PC-3 (cell line): ENCODE measurements around the gene SPAG7. TPM values are rescaled to one million over a fixed set of nuclear protein-coding genes. Genes with fewer than 3 reads are reported as not detected.

ENCODE experiments used
- ATAC-seq: fragments of 200-7000 bp; cut with Tn5 transposase; 2 replicates; pipeline ENCODE4 v1.9.1; 2020; ENCODE audit warnings: mild to moderate bottlenecking, moderate library complexity
- BruUV-seq: library from RNA; stranded (reverse); fragments of 400-500 nt; replicated peaks from 2 replicates; lab custom pipeline; 2021; lab: Mats Ljungman, UMichigan
- CTCF ChIA-PET: fragments of 300-600 bp; sonication (Branson Sonifier 250); formaldehyde crosslinking; loops from one replicate; lab custom pipeline; 2022; ENCODE audit warnings: antibody characterized with exemption; lab: Charles Lee
- POLR2A ChIA-PET: fragments of 300-600 bp; sonication (Branson Sonifier 250); formaldehyde crosslinking; loops from one replicate; lab custom pipeline; 2022; ENCODE audit warnings: antibody characterized with exemption; ENCODE audit not compliant: unreplicated experiment; lab: Charles Lee
- DNase-seq: peaks from one replicate; pipeline ENCODE4 v3.0.0-alpha.2; 2015
- H2AFZ ChIP-seq: fragments of 300-600 bp; sonication (generic); 2 replicates; pipeline ENCODE4 v1.6.0; 2016; ENCODE audit warnings: antibody characterized with exemption, low read length
- H3F3A ChIP-seq: fragments of 300-600 bp; sonication (generic); one replicate; pipeline ENCODE4 v1.6.0; 2017; ENCODE audit warnings: antibody characterized with exemption, low read length, control low read depth, mild to moderate bottlenecking; ENCODE audit not compliant: unreplicated experiment
- H3K27ac ChIP-seq: fragments of 300-600 bp; sonication (generic); 2 replicates; pipeline ENCODE4 v1.5.1; 2016; ENCODE audit warnings: mild to moderate bottlenecking, low read length
- H3K27me3 ChIP-seq: fragments of 300-600 bp; sonication (generic); 2 replicates; pipeline ENCODE4 v1.6.1; 2016; ENCODE audit warnings: low read length, mixed read lengths
- H3K36me3 ChIP-seq: fragments of 300-600 bp; sonication (generic); 2 replicates; pipeline ENCODE4 v1.6.1; 2016; ENCODE audit warnings: low read depth, mixed run types, low read length, mixed read lengths
- H3K4me1 ChIP-seq: fragments of 300-600 bp; sonication (generic); 2 replicates; pipeline ENCODE4 v1.5.1; 2016; ENCODE audit warnings: low read length; ENCODE audit not compliant: insufficient read depth
- H3K4me2 ChIP-seq: fragments of 300-600 bp; sonication (generic); 2 replicates; pipeline ENCODE4 v1.6.0; 2016; ENCODE audit warnings: low read length
- H3K4me3 ChIP-seq: fragments of 300-600 bp; sonication (generic); 2 replicates; pipeline ENCODE4 v1.5.1; 2016; ENCODE audit warnings: mild to moderate bottlenecking, low read length, mixed read lengths
- H3K79me2 ChIP-seq: fragments of 300-600 bp; sonication (generic); 2 replicates; pipeline ENCODE4 v1.6.1; 2017; ENCODE audit warnings: low read length, mixed read lengths
- H3K9ac ChIP-seq: fragments of 300-600 bp; sonication (generic); 2 replicates; pipeline ENCODE4 v1.6.0; 2016; ENCODE audit warnings: mild to moderate bottlenecking, low read length
- H3K9me2 ChIP-seq: fragments of 300-600 bp; sonication (generic); replicated peaks from 2 replicates; pipeline ENCODE4 v1.6.1; 2016; ENCODE audit warnings: mixed run types, low read length, mixed read lengths
- H3K9me3 ChIP-seq: fragments of 300-600 bp; sonication (generic); 2 replicates; pipeline ENCODE4 v1.6.1; 2016; ENCODE audit warnings: low read length, mixed read lengths
- H4K20me1 ChIP-seq: fragments of 300-600 bp; sonication (generic); 2 replicates; pipeline ENCODE4 v1.6.1; 2016; ENCODE audit warnings: low read length, mixed read lengths
- CTCF ChIP-seq: fragments of 300-600 bp; sonication (generic); conservative IDR thresholded peaks from 2 replicates; pipeline ENCODE4 v1.5.1; 2017; ENCODE audit warnings: antibody characterized with exemption, low read depth, mild to moderate bottlenecking, low read length
- EZH2 ChIP-seq: fragments of 300-600 bp; sonication (generic); IDR thresholded peaks from one replicate; pipeline ENCODE4 v1.6.1; 2017; ENCODE audit warnings: antibody characterized with exemption, mild to moderate bottlenecking, low read length; ENCODE audit not compliant: unreplicated experiment
- EZH2phosphoT487 ChIP-seq: fragments of 300-600 bp; sonication (generic); IDR thresholded peaks from 2 replicates; pipeline ENCODE4 v1.6.1; 2018; ENCODE audit warnings: mild to moderate bottlenecking, antibody characterized with exemption, low read length, borderline replicate concordance
- intact Hi-C: fragments of 100-400 bp; cut with micrococcal nuclease; formaldehyde crosslinking; loops from 2 replicates; pipeline ENCODE4 v1.9.0; 2023
- total RNA-seq: library from RNA; depleted of rRNA; stranded (reverse); fragments of >200 nt; gene quantifications from 2 replicates; pipeline ENCODE4 v1.2.3, GENCODE V29; 2014

SPAG7 gene
- total RNA-seq, 1 experiment from 2014 or later, result 44.1 TPM

GRCh38 chr17:4947010-4947410 is 20.6 kb downstream of the SPAG7 start:
- TF ChIP-seq EZH2phosphoT487 (no peak), EZH2 (no peak), CTCF (no peak)
- Histone ChIP-seq H3K9me2 (no peaks in the 10 kb centered on the region), H3F3A (no peaks in the 10 kb centered on the region), H3K4me1 (peaks cover 31% of the 10 kb centered on the region), H3K27ac (peak overlapping the region; percentile 28), H3K27me3 (no peaks in the 10 kb centered on the region), H3K9ac (peak overlapping the region; percentile 93), H3K4me2 (peak overlapping the region; percentile 98), H2AFZ (no peak overlapping the region), H3K4me3 (peak overlapping the region; percentile 90), H4K20me1 (peaks cover 26% of the 10 kb centered on the region), H3K9me3 (no peaks in the 10 kb centered on the region), H3K79me2 (peaks cover 66% of the 10 kb centered on the region), H3K36me3 (peaks cover 28% of the 10 kb centered on the region)
- ATAC-seq (no peak), DNase-seq (no peak)
- BruUV-seq, result no TSS peak
- intact Hi-C loops, result loop anchor here (2.0 kb wide), 1 partner anchor 50 kb away; the partner anchor contains the start of genes INCA1 and KIF1C
- ChIA-PET POLR2A (no interaction called here), CTCF (no interaction called here)

GRCh38 chr17:4946312-4946976 is 21.2 kb downstream of the SPAG7 start:
- H3K27ac ChIP-seq, result peak overlapping the region; percentile 28
- POLR2A ChIA-PET, result no interaction called here
- H2AFZ ChIP-seq, result no peak overlapping the region
- H3K36me3 ChIP-seq, result peaks cover 28% of the 10 kb centered on the region
- H3K4me2 ChIP-seq, result peak overlapping the region; percentile 98
- TSS peak; percentile 56 for BruUV-seq
- H3K4me3 ChIP-seq, result peak overlapping the region; percentile 90
- no peak for DNase-seq
- CTCF ChIA-PET, result no interaction called here
- peaks cover 71% of the 10 kb centered on the region for H3K79me2 ChIP-seq
- peak overlapping the region; percentile 93 for H3K9ac ChIP-seq
- no peaks in the 10 kb centered on the region for H3K9me2 ChIP-seq
- peaks cover 36% of the 10 kb centered on the region for H3K4me1 ChIP-seq
- H3F3A ChIP-seq, result no peaks in the 10 kb centered on the region
- intact Hi-C loops, result loop anchor here (2.0 kb wide), 1 partner anchor 50 kb away; the partner anchor contains the start of genes INCA1 and KIF1C
- no peak for ATAC-seq
- peaks cover 26% of the 10 kb centered on the region for H4K20me1 ChIP-seq
- no peaks in the 10 kb centered on the region for H3K9me3 ChIP-seq
- TF ChIP-seq CTCF (no peak), EZH2 (no peak)
- H3K27me3 ChIP-seq, result no peaks in the 10 kb centered on the region

DNA sequence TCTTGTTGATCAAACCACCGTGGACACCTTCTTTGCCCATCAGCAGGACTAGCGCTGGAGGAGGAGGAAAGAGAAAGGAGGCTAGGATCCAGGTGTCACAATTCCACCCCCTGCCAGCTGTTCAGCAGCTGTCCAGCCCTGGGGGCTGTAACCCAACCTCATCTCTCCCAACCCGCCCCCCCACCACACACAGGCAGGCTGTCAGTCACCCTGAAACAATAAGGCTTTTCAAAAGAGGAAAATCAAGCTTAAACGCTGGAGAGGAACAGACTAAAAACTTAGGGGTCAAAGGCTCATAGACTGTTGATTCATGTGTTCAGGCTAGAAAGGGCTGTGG is 21.7 kb downstream of the SPAG7 start:
- peaks cover 38% of the 10 kb centered on the region for H3K4me1 ChIP-seq
- no peaks in the 10 kb centered on the region for H3K27me3 ChIP-seq
- H3K9me2 ChIP-seq, result no peaks in the 10 kb centered on the region
- peak overlapping the region; percentile 90 for H3K4me3 ChIP-seq
- ChIA-PET POLR2A (interaction anchor here (0.5 to 0.6 kb wide), 2 partner anchors 18 to 20 kb away, joined by 3 read pairs; no protein-coding TSS in a partner anchor), CTCF (no interaction called here)
- TF ChIP-seq EZH2phosphoT487, result no peak
- H3K79me2 ChIP-seq, result peaks cover 77% of the 10 kb centered on the region
- no peak for DNase-seq
- no peaks in the 10 kb centered on the region for H3F3A ChIP-seq
- H3K27ac ChIP-seq, result peak overlapping the region; percentile 74
- no TSS peak for BruUV-seq
- H3K9ac ChIP-seq, result peak overlapping the region; percentile 93
- no peaks in the 10 kb centered on the region for H3K9me3 ChIP-seq
- ATAC-seq, result no peak
- intact Hi-C loops, result loop anchor here (2.0 kb wide), 1 partner anchor 51 kb away; the partner anchor contains the start of genes INCA1 and KIF1C
- no peak overlapping the region for H2AFZ ChIP-seq
- peaks cover 26% of the 10 kb centered on the region for H4K20me1 ChIP-seq
- peaks cover 28% of the 10 kb centered on the region for H3K36me3 ChIP-seq
- peak overlapping the region; percentile 98 for H3K4me2 ChIP-seq
